HCT116 (cell line): ENCODE results near the gene SETD2. TPM values are rescaled to one million over a fixed set of nuclear protein-coding genes. Genes with fewer than 3 reads are reported as not detected.
A peak's percentile ranks its signal among the peaks of the same experiment; 100 is the strongest.

ENCODE experiments used
- ATAC-seq: fragments of 200-7000 bp; cut with Tn5 transposase; 2 replicates; pipeline ENCODE4 v1.9.1; 2020; ENCODE audit warnings: mild to moderate bottlenecking, moderate library complexity
- BruUV-seq: library from RNA; stranded (reverse); fragments of 400-500 nt; replicated peaks from 2 replicates; lab custom pipeline; 2021; lab: Mats Ljungman, UMichigan
- CTCF ChIA-PET: fragments of 300-600 bp; sonication (Branson Sonifier 250); formaldehyde crosslinking; loops from one replicate; lab custom pipeline; 2021; ENCODE audit warnings: antibody characterized with exemption; lab: Charles Lee
- POLR2A ChIA-PET: fragments of 300-600, 350-600 bp; sonication (Branson Sonifier 250); formaldehyde crosslinking; loops from one replicate; lab custom pipeline; 2021; ENCODE audit warnings: antibody characterized with exemption; lab: Charles Lee
- RAD21 ChIA-PET, 2 experiments: fragments of 300-600 bp; sonication (Branson Sonifier 250); formaldehyde crosslinking; loops; one replicate each; lab custom pipeline; 2023; ENCODE audit warnings: low total read pairs in 2 of 2; ENCODE audit not compliant: uncharacterized antibody in 2 of 2, unreplicated experiment in 2 of 2, low non-redundant PET in 1 of 2; lab: Charles Lee
- DNase-seq: peaks from one replicate; pipeline ENCODE4 v3.0.0-alpha.2; 2010; ENCODE audit warnings: low read depth, low spot score
- H2AFZ ChIP-seq: fragments of 200-600 bp; shearing (Covaris generic), sonication (generic); 2 replicates; pipeline ENCODE4 v1.6.1; 2017; ENCODE audit warnings: low read depth, mixed run types, mixed read lengths, antibody characterized with exemption, low read length; ENCODE audit not compliant: poor library complexity, severe bottlenecking
- H3K27ac ChIP-seq: 2 replicates; pipeline ENCODE4 v1.5.1; 2012; ENCODE audit warnings: low read depth, low read length
- H3K27me3 ChIP-seq: fragments of 200-600 bp; sonication (generic); 2 replicates; pipeline ENCODE4 v1.6.1; 2016; ENCODE audit warnings: mixed run types, low read length, mixed read lengths; ENCODE audit not compliant: insufficient read depth
- H3K36me3 ChIP-seq, 2 experiments: fragments of 200-500 bp in 1 of 2; fragments of 200-600 bp in 1 of 2; sonication (Bioruptor generic) in 1 of 2; sonication (generic) in 1 of 2; 2 replicates each; pipeline versions ENCODE4 v1.5.1 to v1.6.1; 2014 to 2016; ENCODE audit warnings: low read length in 2 of 2, inconsistent platforms in 1 of 2, mixed read lengths in 1 of 2, mixed run types in 1 of 2; ENCODE audit not compliant: insufficient read depth in 2 of 2, control insufficient read depth in 1 of 2
- H3K4me1 ChIP-seq, 2 experiments: fragments of 200-600 bp in 1 of 2; sonication (generic) in 1 of 2; 2 replicates each; pipeline versions ENCODE4 v1.5.1 to v1.6.1; 2012 to 2017; ENCODE audit warnings: low read length in 2 of 2, inconsistent platforms in 1 of 2, mild to moderate bottlenecking in 1 of 2, mixed read lengths in 1 of 2, mixed run types in 1 of 2, moderate library complexity in 1 of 2; ENCODE audit not compliant: insufficient read depth in 2 of 2, control insufficient read depth in 1 of 2
- H3K4me2 ChIP-seq: fragments of 200-600 bp; sonication (generic); 2 replicates; pipeline ENCODE4 v1.6.1; 2017; ENCODE audit warnings: mixed run types, low read length, mixed read lengths
- H3K4me3 ChIP-seq, 2 experiments: fragments of 200-600 bp in 1 of 2; sonication (generic) in 1 of 2; replicated peaks in 1 of 2; 2 replicates each; pipeline ENCODE4 v1.5.1; 2011 to 2016; ENCODE audit warnings: low read length in 2 of 2, control low read depth in 1 of 2, low read depth in 1 of 2, mild to moderate bottlenecking in 1 of 2, mixed read lengths in 1 of 2, mixed run types in 1 of 2
- H3K79me2 ChIP-seq: fragments of 200-600 bp; sonication (generic); 2 replicates; pipeline ENCODE4 v1.6.1; 2017; ENCODE audit warnings: mild to moderate bottlenecking, mixed run types, low read length, moderate library complexity, mixed read lengths; ENCODE audit not compliant: insufficient read depth
- H3K9ac ChIP-seq: fragments of 200-600 bp; sonication (generic); 2 replicates; pipeline ENCODE4 v1.6.1; 2016; ENCODE audit warnings: low read length, mixed read lengths
- H3K9me2 ChIP-seq: fragments of 200-600 bp; sonication (generic), shearing (Covaris generic); 2 replicates; pipeline ENCODE4 v1.6.1; 2017; ENCODE audit warnings: mixed run types, mild to moderate bottlenecking, moderate library complexity; ENCODE audit not compliant: insufficient read depth
- H3K9me3 ChIP-seq, 2 experiments: fragments of 200-500 bp in 1 of 2; fragments of 200-600 bp in 1 of 2; sonication (Bioruptor generic) in 1 of 2; sonication (generic) in 1 of 2; 2 replicates each; pipeline ENCODE4 v1.6.1; 2014 to 2017; ENCODE audit warnings: low read length in 2 of 2, mixed read lengths in 2 of 2, inconsistent platforms in 1 of 2, low read depth in 1 of 2, mild to moderate bottlenecking in 1 of 2, mixed run types in 1 of 2, moderate library complexity in 1 of 2; ENCODE audit not compliant: control insufficient read depth in 1 of 2, insufficient read depth in 1 of 2
- H4K20me1 ChIP-seq: fragments of 200-600 bp; sonication (generic), shearing (Covaris generic); 2 replicates; pipeline ENCODE4 v1.6.1; 2017; ENCODE audit warnings: mixed run types, mild to moderate bottlenecking, moderate library complexity; ENCODE audit not compliant: insufficient read depth
- CBX3 ChIP-seq: IDR thresholded peaks from 2 replicates; pipeline ENCODE4 v1.6.1; 2012; ENCODE audit warnings: low read depth
- CEBPB ChIP-seq: IDR thresholded peaks from 2 replicates; pipeline ENCODE4 v1.6.1; 2012; ENCODE audit warnings: low read depth
- EGR1 ChIP-seq: IDR thresholded peaks from 2 replicates; pipeline ENCODE4 v1.6.1; 2012; ENCODE audit warnings: low read depth
- ELF1 ChIP-seq: IDR thresholded peaks from 2 replicates; pipeline ENCODE4 v1.6.1; 2012; ENCODE audit warnings: low read depth, borderline replicate concordance
- EZH2 ChIP-seq: fragments of 200-600 bp; sonication (generic); IDR thresholded peaks from 2 replicates; pipeline ENCODE4 v1.6.1; 2017; ENCODE audit warnings: antibody characterized with exemption, mixed run types
- EZH2phosphoT487 ChIP-seq: fragments of 200-600 bp; IDR thresholded peaks from 2 replicates; pipeline ENCODE4 v1.6.1; 2018; ENCODE audit warnings: antibody characterized with exemption, borderline replicate concordance
- FOSL1 ChIP-seq: IDR thresholded peaks from 2 replicates; pipeline ENCODE4 v1.6.1; 2012; ENCODE audit warnings: low read depth
- JUND ChIP-seq: IDR thresholded peaks from 2 replicates; pipeline ENCODE4 v1.6.1; 2012
- POLR2A ChIP-seq: IDR thresholded peaks from 2 replicates; pipeline ENCODE4 v1.7.0; 2011; ENCODE audit warnings: borderline replicate concordance; ENCODE audit not compliant: insufficient read depth, insufficient read length; ENCODE audit errors: extremely low read depth
- POLR2AphosphoS5 ChIP-seq: IDR thresholded peaks from 2 replicates; pipeline ENCODE4 v1.6.1; 2011; ENCODE audit warnings: mild to moderate bottlenecking, low read depth, low read length, moderate library complexity
- SIN3A ChIP-seq: IDR thresholded peaks from 2 replicates; pipeline ENCODE4 v1.6.1; 2012; ENCODE audit warnings: low read depth
- SRF ChIP-seq: IDR thresholded peaks from 2 replicates; pipeline ENCODE4 v1.6.1; 2012; ENCODE audit warnings: low read depth
- YY1 ChIP-seq: IDR thresholded peaks from 2 replicates; pipeline ENCODE4 v1.6.1; 2011; ENCODE audit warnings: low read length, low read depth, moderate library complexity, mild to moderate bottlenecking; ENCODE audit not compliant: insufficient replicate concordance; ENCODE audit errors: extremely low read depth
- ZNF274 ChIP-seq: fragments of 200-500 bp; sonication (Bioruptor generic); IDR thresholded peaks from 2 replicates; pipeline ENCODE4 v1.6.1; 2014; ENCODE audit warnings: mild to moderate bottlenecking, low read depth, low read length, inconsistent platforms
- intact Hi-C: fragments of 100-400 bp; cut with micrococcal nuclease; formaldehyde crosslinking; loops from 2 replicates; pipeline ENCODE4 v1.10.0; 2022
- total RNA-seq: library from RNA; stranded (reverse); gene quantifications from one replicate; pipeline ENCODE4 v1.2.1, GENCODE V29; 2021; ENCODE audit not compliant: unreplicated experiment
- TF ChIP-seq, protein P1 (sequence below): IDR thresholded peaks from 2 replicates; pipeline ENCODE4 v1.6.1; 2012; ENCODE audit warnings: low read depth
- TF ChIP-seq, protein P2 (sequence below): IDR thresholded peaks from 2 replicates; pipeline ENCODE4 v1.6.1; 2012
- TF ChIP-seq, protein P3 (sequence below), 3 experiments: fragments of 200-600 bp in 1 of 3; sonication (generic) in 1 of 3; IDR thresholded peaks in 2 of 3; conservative IDR thresholded peaks in 1 of 3; 2 replicates each; pipeline ENCODE4 v1.5.1; 2012 to 2017; ENCODE audit warnings: low read depth in 2 of 3, low read length in 2 of 3, antibody characterized with exemption in 1 of 3, borderline replicate concordance in 1 of 3, control low read depth in 1 of 3, mild to moderate bottlenecking in 1 of 3, mixed read lengths in 1 of 3, mixed run types in 1 of 3, moderate library complexity in 1 of 3; ENCODE audit not compliant: insufficient read depth in 1 of 3
- TF ChIP-seq, protein P4 (sequence below): IDR thresholded peaks from 2 replicates; pipeline ENCODE4 v1.6.1; 2011; ENCODE audit warnings: mild to moderate bottlenecking, low read length, moderate library complexity; ENCODE audit not compliant: insufficient replicate concordance; ENCODE audit errors: extremely low read depth

SETD2 gene
- total RNA-seq, 1 experiment from 2014 or later: 33.0 TPM

DNA sequence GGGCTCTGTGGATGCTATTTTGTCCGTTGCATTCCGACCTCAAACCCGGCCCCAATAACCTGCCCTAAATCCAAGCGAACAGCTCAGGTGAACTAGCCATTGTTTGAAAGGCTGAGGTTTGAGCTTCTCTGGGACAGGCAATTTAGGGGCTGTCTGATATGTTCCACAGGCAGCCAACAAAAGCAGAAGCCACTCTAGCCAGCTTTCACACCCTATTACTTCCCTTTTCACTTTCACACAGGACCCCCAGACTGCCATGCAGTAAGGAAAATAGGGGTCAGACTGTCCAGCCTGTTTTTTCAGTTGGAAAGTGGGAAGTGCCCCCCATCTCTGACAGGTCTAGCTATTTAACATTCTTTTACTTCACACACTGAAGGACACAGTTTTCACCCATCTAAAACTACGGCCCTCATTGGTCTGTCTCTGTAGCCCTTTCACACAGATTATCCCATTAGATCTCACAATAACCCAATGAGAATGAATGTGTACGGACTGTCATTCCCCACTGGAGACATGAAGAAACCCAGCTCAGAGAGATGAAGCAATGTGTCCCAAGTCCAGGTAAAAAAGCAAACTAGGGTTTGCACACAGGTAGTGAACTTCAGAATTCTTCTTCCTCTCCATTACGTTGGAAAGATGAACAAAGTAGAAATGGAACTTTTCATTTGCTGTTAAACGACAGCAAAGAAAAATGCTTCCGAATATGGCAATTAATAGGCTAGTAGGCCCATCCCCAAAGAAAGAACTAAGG, 189.3 kb downstream of the SETD2 start:
- BruUV-seq: TSS peak; percentile 31
- no peaks in the 10 kb centered on the region for H3K27me3 ChIP-seq
- no peak overlapping the region for H2AFZ ChIP-seq
- no peak overlapping the region for H3K27ac ChIP-seq
- no peaks in the 10 kb centered on the region for H3K9me2 ChIP-seq
- RAD21 ChIA-PET: no interaction called here
- H3K9ac ChIP-seq: peak overlapping the region; percentile 78
- peaks cover 0 to 14% of the 10 kb centered on the region in 2 experiments; a peak in 1 of 4 replicates for H3K36me3 ChIP-seq
- CTCF ChIA-PET: no interaction called here
- H4K20me1 ChIP-seq: peaks cover 21% of the 10 kb centered on the region; the same call in 1 of the 2 replicates
- TF ChIP-seq ELF1: no peak
- TF ChIP-seq, protein P1, sequence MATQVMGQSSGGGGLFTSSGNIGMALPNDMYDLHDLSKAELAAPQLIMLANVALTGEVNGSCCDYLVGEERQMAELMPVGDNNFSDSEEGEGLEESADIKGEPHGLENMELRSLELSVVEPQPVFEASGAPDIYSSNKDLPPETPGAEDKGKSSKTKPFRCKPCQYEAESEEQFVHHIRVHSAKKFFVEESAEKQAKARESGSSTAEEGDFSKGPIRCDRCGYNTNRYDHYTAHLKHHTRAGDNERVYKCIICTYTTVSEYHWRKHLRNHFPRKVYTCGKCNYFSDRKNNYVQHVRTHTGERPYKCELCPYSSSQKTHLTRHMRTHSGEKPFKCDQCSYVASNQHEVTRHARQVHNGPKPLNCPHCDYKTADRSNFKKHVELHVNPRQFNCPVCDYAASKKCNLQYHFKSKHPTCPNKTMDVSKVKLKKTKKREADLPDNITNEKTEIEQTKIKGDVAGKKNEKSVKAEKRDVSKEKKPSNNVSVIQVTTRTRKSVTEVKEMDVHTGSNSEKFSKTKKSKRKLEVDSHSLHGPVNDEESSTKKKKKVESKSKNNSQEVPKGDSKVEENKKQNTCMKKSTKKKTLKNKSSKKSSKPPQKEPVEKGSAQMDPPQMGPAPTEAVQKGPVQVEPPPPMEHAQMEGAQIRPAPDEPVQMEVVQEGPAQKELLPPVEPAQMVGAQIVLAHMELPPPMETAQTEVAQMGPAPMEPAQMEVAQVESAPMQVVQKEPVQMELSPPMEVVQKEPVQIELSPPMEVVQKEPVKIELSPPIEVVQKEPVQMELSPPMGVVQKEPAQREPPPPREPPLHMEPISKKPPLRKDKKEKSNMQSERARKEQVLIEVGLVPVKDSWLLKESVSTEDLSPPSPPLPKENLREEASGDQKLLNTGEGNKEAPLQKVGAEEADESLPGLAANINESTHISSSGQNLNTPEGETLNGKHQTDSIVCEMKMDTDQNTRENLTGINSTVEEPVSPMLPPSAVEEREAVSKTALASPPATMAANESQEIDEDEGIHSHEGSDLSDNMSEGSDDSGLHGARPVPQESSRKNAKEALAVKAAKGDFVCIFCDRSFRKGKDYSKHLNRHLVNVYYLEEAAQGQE: no peak
- no peak for TF ChIP-seq SRF
- TF ChIP-seq JUND: no peak
- TF ChIP-seq POLR2A: no peak
- TF ChIP-seq, protein P2, sequence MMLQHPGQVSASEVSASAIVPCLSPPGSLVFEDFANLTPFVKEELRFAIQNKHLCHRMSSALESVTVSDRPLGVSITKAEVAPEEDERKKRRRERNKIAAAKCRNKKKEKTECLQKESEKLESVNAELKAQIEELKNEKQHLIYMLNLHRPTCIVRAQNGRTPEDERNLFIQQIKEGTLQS: no peak
- TF ChIP-seq CBX3: no peak
- TF ChIP-seq POLR2AphosphoS5: no peak
- TF ChIP-seq FOSL1: no peak
- TF ChIP-seq, protein P3, sequence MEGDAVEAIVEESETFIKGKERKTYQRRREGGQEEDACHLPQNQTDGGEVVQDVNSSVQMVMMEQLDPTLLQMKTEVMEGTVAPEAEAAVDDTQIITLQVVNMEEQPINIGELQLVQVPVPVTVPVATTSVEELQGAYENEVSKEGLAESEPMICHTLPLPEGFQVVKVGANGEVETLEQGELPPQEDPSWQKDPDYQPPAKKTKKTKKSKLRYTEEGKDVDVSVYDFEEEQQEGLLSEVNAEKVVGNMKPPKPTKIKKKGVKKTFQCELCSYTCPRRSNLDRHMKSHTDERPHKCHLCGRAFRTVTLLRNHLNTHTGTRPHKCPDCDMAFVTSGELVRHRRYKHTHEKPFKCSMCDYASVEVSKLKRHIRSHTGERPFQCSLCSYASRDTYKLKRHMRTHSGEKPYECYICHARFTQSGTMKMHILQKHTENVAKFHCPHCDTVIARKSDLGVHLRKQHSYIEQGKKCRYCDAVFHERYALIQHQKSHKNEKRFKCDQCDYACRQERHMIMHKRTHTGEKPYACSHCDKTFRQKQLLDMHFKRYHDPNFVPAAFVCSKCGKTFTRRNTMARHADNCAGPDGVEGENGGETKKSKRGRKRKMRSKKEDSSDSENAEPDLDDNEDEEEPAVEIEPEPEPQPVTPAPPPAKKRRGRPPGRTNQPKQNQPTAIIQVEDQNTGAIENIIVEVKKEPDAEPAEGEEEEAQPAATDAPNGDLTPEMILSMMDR (IDR thresholded peaks at IDR 0.05 in 2 of 3, conservative IDR thresholded peaks at IDR 0.05 in 1 of 3; ENCODE audit: borderline replicate concordance in 1 of 3, insufficient read depth in 1 of 3, low read depth in 2 of 3, low read length in 2 of 3): no peak
- no peak for TF ChIP-seq ZNF274
- no peak for TF ChIP-seq CEBPB
- TF ChIP-seq, protein P4, sequence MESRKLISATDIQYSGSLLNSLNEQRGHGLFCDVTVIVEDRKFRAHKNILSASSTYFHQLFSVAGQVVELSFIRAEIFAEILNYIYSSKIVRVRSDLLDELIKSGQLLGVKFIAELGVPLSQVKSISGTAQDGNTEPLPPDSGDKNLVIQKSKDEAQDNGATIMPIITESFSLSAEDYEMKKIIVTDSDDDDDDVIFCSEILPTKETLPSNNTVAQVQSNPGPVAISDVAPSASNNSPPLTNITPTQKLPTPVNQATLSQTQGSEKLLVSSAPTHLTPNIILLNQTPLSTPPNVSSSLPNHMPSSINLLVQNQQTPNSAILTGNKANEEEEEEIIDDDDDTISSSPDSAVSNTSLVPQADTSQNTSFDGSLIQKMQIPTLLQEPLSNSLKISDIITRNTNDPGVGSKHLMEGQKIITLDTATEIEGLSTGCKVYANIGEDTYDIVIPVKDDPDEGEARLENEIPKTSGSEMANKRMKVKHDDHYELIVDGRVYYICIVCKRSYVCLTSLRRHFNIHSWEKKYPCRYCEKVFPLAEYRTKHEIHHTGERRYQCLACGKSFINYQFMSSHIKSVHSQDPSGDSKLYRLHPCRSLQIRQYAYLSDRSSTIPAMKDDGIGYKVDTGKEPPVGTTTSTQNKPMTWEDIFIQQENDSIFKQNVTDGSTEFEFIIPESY: no peak
- no peak for TF ChIP-seq SIN3A
- TF ChIP-seq EGR1: no peak
- TF ChIP-seq EZH2phosphoT487: no peak
- no peak for TF ChIP-seq YY1
- no peak for TF ChIP-seq EZH2
- peak overlapping the region; percentile 72 for H3K4me2 ChIP-seq
- POLR2A ChIA-PET: no interaction called here
- H3K4me3 ChIP-seq: peak overlapping the region; percentile 69 to 74
- intact Hi-C loops: loop anchor here (5.0 kb wide), 1 partner anchor 37 kb away; no protein-coding TSS in a partner anchor
- peaks cover 14 to 34% of the 10 kb centered on the region in 2 experiments for H3K4me1 ChIP-seq
- ATAC-seq: no peak
- DNase-seq: no peak
- peaks cover 69% of the 10 kb centered on the region for H3K79me2 ChIP-seq
- no peaks in the 10 kb centered on the region for H3K9me3 ChIP-seq
